ENCODE measurements around the gene HDGF. TPM values are rescaled to one million over a fixed set of nuclear protein-coding genes. Genes with fewer than 3 reads are reported as not detected.
A peak's percentile ranks its signal among the peaks of the same experiment; 100 is the strongest.

Gene HDGF
- total RNA-seq, 1 experiment from 2014 or later = 310 TPM

DNA sequence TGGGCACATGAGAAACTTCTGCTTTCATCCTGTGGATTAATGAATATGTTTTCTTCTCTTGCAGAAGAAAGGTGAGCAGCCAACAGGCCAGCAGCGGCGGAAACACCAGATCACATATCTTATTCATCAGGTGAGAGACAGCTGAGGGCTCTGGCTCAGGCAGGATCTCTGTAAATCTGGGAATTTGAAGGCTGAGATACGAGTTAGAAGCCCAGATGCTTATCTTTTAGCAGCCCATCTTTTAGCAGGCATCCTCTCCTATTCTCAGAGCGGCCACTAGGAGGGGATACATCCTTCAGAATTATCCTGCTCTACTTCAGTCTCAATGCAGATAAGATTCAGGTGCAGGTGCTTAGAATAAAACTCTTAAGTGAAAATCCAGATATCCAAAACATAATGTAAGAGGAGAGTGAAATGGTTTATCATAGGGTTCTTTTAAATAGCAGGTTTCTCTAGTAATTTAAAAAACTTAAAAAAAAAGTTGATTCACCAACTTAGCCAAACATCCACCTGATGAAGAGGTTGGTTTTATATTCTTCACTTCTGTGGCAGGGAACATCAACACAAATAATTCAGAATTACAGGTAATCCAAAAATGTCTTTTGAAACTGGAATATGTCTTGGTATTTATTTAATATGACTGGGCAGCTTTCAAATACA is 45.9 kb upstream of the HDGF start:
- no peaks in the 10 kb centered on the region for H3K9me3 Mint-ChIP-seq
- Histone ChIP-seq H4K8ac (replicated peaks; ENCODE audit: insufficient read length, low read depth, low read length) (no peak overlapping the region), H3K27ac (ENCODE audit: insufficient read length, low read depth, low read length) (no peak overlapping the region), H3T11ph (ENCODE audit: low read length) (no peak overlapping the region), H3K23ac (ENCODE audit: insufficient read length, low read depth, low read length) (no peak overlapping the region), H2BK20ac (ENCODE audit: low read depth, low read length, poor library complexity, severe bottlenecking) (no peak overlapping the region), H3K9me3 (ENCODE audit: control insufficient read depth, low read depth, low read length) (no peaks in the 10 kb centered on the region), H2AFZ (ENCODE audit: low read length) (no peak overlapping the region), H4K5ac (ENCODE audit: insufficient read length, low read depth, low read length) (no peak overlapping the region), H3K23me2 (ENCODE audit: insufficient read length, low read depth, low read length, poor library complexity, severe bottlenecking) (no peaks in the 10 kb centered on the region), H3K27me3 (ENCODE audit: insufficient read depth, low read length) (no peaks in the 10 kb centered on the region), H4K91ac (ENCODE audit: insufficient read length, low read depth, low read length) (no peak overlapping the region), H2BK120ac (ENCODE audit: low read depth, low read length, poor library complexity, severe bottlenecking) (no peak overlapping the region), H3K79me1 (ENCODE audit: insufficient read depth, low read depth, low read length, poor library complexity, severe bottlenecking) (no peaks in the 10 kb centered on the region), H3K18ac (ENCODE audit: insufficient read length, low read depth, low read length) (no peak overlapping the region), H2AK5ac (ENCODE audit: insufficient read length, low read length) (no peak overlapping the region), H3K14ac (ENCODE audit: insufficient read depth, low read length) (no peak overlapping the region), H3K4me1 (ENCODE audit: insufficient read depth, low read length) (no peaks in the 10 kb centered on the region), H3K4me2 (ENCODE audit: insufficient read depth, insufficient read length, low read length) (no peak overlapping the region), H3K79me2 (ENCODE audit: insufficient read depth, low read length) (no peaks in the 10 kb centered on the region), H3K4ac (ENCODE audit: low read depth, low read length) (no peak overlapping the region), H3K9ac (ENCODE audit: extremely low read depth, insufficient read length, low read length) (no peak overlapping the region), H2BK15ac (ENCODE audit: low read depth, low read length) (no peak overlapping the region), H2BK5ac (ENCODE audit: insufficient read length, low read length) (no peak overlapping the region), H4K20me1 (ENCODE audit: control insufficient read depth, insufficient read depth, insufficient read length) (no peaks in the 10 kb centered on the region), H3K56ac (ENCODE audit: insufficient read length, low read depth, low read length) (no peak overlapping the region), H2BK12ac (ENCODE audit: insufficient read length, low read depth, low read length) (no peak overlapping the region)
- no peaks in the 10 kb centered on the region for H3K27me3 Mint-ChIP-seq (ENCODE audit: low read depth)
- TF ChIP-seq, protein P1, sequence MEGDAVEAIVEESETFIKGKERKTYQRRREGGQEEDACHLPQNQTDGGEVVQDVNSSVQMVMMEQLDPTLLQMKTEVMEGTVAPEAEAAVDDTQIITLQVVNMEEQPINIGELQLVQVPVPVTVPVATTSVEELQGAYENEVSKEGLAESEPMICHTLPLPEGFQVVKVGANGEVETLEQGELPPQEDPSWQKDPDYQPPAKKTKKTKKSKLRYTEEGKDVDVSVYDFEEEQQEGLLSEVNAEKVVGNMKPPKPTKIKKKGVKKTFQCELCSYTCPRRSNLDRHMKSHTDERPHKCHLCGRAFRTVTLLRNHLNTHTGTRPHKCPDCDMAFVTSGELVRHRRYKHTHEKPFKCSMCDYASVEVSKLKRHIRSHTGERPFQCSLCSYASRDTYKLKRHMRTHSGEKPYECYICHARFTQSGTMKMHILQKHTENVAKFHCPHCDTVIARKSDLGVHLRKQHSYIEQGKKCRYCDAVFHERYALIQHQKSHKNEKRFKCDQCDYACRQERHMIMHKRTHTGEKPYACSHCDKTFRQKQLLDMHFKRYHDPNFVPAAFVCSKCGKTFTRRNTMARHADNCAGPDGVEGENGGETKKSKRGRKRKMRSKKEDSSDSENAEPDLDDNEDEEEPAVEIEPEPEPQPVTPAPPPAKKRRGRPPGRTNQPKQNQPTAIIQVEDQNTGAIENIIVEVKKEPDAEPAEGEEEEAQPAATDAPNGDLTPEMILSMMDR (conservative IDR thresholded peaks at IDR 0.05) = peak; percentile 89
- peak overlapping the region in 1 of 3 experiments; percentile 67; a peak in 1 of 7 replicates for H3K27ac Mint-ChIP-seq
- no peaks in the 10 kb centered on the region for H3K4me1 Mint-ChIP-seq
- H3K4me3 Mint-ChIP-seq = no peak overlapping the region
- DNase-seq = peak; percentile 66
- no CpG with 5 or more reads among the region's 4 CpGs for WGBS (ENCODE audit: extremely low coverage, insufficient read length, low lambda C conversion rate)
- H3K36me3 Mint-ChIP-seq (ENCODE audit: insufficient read depth in 1 of 3, low read depth in 3 of 3) = peaks cover 35 to 88% (median 63%) of the 10 kb centered on the region in 3 experiments; a peak in 6 of 7 replicates
